Kidney glomerular epithelial cell (primary cell): Measurements from ENCODE around the gene NISCH.

ENCODE experiments used
- DNase-seq: peaks from one replicate; lab custom pipeline; 2025; lab: John Stamatoyannopoulos, UW

Gene NISCH

DNA sequence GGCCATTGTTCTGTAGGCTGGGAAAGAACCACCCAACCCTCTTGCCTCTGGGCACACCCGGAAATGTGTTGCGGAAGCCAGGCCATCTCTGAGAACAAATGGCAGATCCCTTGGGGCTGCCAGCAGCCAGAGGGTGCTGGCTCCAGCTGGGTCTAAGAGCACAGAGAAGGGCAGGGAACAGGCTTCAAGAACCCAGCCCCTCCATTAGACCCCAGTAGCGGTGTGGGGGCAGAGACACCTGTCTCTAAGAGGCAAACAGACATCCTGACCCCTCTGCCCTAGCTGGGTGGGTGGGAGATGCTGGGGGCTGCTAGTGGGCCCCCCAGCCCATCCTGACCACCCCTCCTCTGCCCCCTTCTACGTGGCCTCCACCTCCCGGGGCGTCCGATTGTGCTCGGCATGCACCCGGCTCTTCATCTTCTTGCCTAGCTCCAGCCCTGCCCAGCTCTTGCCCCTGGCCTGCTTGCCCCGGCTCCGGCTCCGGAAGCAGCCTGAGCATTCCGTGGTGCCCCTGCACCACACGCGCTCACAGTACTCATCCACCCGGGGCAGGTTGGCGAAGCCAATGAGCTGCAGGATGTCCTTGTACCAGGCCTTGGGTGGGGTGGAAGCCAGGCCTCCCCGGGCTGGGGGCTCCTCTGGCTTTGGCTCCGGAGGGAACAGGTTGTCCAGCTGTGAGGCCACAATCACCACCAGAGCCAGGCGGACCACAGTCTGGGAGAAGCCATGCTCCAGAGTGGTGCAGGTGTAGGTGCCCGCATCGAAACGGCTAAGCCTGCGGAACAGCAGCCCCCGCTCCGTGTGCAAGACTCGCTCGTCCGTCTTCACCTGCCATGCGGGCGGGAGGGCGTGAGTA lies 19.9 kb upstream of the NISCH start:
- no peak for DNase-seq

DNA sequence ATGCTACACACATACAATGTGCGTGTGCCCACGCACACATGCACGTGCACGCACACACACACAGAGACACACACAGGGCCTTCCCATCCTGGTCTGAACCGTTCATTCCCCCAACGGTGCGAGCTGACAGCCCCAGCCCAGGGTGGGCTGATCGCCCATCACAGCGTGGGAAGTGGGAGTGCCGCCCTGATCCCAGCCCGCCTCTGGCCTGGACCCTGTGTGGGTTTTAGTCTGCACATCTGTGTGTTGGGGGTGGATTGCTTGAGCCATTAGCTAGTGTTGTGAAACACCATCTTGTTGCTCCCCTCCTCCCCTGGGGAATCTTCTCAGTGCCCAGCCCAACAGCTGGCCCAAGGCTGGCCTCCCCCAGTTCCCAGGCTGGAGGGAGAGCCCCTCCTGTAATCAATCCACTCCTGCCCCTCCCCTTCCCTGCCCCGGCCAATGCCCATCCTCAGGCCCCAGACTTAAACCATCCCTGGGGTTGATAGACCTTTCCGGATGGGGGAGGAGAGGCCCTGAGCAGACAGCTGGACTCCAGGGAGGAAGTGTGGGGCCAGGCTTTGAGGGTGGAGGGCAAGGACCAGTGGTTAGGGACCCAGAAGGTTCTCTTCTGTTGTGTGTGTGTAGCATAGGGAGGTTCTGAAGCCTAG lies 18.8 kb upstream of the NISCH start:
- DNase-seq, result no peak

DNA sequence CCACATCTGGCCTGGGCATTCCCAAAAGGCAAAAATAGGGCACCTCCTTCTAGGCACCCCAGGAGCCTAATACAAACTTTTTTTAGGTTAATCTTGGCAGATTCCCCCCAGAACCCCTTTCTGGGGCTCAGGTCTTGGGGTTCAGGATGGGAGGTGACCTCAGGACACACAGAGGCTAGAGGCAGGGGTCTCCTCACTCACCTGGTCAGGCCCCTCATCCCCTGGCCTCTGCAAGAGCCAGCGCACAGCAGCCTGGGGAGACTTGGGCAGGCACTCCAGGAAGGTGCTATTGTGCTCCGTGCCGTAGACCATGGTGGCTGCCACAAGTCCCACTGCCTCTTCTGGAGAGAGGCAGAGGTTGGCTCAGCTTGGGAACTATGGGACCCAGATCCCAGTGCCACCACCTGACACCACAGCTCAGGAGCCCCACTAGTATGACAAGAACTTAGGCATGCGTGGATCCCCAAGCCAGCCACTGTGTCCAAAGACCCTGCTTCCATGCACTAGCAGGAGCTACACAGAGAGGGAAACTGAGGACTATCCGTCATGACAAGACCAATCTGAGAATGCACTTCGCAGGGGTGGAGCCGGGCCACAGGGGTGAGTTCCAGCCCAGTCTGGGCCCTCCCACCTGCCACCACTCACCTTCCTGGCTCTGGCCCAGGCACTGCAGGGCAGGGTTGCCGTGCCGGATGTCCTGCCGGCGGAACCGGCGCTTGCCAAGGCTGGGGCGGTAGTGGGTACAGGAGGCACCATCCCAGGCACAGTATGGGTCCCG lies 17.9 kb upstream of the NISCH start:
- no peak for DNase-seq

GRCh38 chr3:52438104-52438376 lies 17.4 kb upstream of the NISCH start:
- no peak for DNase-seq

DNA sequence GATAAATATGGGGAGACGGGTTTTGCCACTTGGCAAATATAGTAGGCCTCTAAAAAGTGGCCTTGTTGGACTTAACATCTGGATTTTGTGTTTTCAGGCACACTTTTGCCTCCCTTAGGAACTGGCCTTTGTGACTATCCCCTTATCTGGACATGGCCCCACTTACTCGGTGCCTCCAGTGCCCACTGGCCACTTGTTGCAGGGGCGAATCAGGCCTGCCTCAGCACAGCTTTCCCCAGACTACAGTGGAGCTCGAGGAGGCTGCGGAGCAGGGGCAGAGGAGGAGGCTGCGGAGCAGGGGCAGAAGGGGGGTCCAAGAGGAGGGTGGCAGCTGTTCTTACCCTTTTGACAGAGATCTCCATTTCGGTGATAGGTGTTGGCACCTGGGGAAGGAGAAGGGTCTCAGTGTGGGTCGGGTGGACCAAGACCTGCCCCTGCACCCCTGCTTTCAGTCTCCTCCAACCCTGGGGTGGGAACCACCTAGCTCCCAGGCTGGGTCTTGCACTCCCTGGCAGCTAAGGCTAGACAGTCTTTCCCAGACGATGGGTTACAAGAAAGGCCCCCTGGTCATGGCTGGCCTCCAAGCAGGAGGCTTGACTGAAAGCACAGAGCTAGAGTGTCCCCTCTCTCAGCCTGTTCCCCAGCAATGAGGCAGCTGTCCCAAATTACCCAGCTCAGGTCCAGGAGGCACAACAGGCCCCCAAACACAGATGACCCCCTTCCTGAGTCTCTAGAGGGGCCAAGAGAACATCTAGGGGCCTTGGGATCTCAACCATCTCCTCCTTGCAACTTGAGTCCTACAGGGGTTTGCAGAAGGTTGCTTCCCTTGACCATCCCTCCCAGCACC lies 16.6 kb upstream of the NISCH start:
- DNase-seq, result no peak

DNA sequence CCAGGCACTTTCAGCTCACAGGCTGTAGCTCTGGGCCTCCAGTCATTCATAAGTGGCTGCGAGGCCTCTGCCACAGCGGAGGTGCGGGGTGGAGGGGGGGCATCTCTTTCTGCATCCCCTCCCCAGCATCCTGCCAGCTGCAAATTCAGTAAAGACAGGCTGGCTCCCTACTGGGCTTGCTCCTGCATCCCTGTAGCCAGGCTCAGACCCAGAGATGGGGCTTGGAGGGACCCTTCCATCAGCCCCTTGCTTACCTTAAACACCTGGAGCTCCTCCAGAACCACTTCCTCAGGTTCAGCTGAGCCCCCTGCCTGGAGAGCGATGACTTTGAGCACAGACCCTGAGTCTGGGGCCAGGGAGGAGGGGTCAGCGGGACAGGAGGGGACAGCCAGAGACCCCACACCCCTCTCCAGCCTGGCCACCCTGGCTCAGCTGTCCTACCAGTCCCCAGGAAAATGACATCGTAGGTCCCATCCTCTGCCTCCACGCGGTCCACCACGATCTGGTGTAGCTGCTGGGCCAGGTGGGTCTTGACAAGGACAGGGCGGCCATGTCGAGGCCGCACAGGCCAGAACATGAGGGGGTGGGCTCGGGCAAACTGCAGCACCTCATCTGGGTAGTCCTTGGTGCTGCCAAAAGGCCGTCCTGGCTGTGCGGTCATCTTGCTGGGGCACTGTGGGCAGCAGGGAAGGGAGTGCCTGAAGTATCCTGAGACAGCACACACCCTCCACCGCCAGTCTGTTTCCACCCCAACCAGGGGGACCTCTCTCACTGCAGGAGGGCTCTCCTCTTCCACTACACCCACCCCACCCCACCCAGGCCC lies 15.8 kb upstream of the NISCH start:
- DNase-seq, result no peak

- DNase-seq, result no peak
These were observed 15.2 kb upstream of the NISCH start for GRCh38 chr3:52440249-52440551.

- no peak for DNase-seq
These were observed 14.7 kb upstream of the NISCH start for GRCh38 chr3:52440671-52441070.

GRCh38 chr3:52441091-52441771 lies 14.2 kb upstream of the NISCH start:
- no peak for DNase-seq

- DNase-seq, result no peak
These were observed 13.6 kb upstream of the NISCH start for GRCh38 chr3:52441772-52442332.

DNA sequence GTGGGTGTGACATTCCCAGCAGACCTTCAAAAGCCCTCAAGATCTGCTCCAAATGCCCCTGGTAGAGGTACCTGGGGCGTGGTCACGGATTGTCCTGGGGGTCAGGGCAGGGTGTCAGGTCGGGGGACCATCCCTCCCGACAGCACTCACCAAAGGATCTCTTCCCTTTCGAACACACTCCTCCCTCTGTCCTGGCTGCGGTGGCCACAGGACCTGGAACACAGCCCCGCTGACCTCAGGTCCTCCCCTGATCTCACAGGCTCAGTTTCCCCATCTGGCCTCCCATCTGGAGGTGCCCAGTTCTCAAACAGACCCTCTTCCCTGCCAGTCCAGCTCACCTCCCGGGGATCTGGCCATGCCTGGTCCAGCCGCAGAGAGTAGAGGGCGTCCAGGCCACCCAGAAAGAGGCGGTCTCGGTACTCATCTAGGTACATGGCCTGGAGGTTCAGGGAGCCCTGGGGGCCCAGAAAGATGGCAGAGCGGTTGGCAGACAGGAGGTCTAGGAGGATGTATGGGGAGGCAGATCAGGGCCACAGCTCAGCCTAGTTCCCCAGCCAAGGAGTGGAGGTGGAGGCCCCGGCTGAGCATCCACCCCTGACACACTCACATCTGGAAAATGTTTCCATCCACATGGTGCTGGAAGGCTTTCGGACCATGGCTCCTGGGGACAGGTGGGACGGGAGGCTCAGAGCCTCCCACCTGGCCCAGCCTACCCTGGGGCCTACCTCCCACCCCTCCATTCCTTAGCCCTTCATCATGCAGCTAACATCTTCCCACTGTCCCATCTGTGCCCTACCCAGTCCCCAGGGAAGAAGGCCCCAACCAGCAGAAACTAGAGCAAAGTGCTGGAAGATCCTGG lies 12.8 kb upstream of the NISCH start:
- DNase-seq, result no peak

DNA sequence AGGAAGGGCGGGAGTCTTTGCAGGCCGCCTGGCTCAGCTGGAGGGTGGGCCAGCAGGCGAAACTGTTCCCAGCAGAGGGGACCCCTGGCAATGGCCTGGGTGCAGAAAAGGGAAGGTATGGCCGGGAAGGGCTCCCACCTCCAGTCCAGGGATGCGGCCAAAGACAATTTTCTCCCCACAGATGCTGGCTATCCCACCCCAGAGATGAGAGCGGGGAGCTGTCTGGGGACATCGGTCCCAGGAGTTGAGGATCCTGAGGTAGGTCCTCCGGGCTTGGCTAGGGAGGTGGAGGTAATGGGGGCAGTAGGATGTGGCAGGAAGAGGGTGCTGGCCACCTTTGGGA lies 12.2 kb upstream of the NISCH start:
- DNase-seq, result no peak

DNA sequence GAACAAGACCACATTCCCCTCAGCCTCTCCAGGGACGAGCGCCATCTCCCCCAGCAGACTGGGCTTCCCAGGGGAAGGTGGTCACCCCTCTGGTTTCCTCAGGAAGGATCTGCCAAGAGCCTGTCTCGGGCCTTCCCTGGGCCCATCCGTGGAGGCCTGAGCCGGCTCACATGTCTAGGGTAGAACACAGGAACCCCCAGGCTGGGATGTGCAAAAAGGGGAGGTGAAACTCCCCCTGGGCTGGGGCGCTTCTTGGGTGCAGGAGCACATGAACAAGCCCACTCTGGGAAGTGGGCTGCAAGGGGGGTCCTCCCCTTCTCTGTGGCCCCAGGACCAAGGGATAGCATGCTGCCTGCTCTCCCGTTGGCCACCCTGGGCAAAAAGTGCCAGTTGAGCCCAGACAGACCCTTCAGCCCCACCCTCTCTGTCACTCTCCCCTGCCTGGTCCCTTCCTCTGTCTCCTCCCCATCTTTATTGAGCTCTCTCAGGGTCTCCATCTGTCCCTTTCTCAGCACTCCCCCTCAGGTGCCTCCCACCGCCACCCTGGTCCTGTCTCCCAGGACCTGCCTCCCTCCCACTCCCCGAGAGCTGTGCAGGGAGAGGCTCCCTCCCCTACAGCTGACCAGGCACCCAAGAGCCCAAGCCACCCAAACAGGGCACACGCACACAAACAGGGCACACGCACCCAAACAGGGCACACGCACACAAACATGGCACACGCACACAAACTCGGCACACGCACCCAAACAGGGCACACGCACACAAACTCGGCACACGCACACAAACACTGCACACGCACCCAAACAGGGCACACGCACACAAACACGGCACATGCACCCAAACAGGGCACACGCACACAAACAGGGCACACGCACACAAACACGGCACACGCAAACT lies 11.4 kb upstream of the NISCH start:
- DNase-seq, result no peak

DNA sequence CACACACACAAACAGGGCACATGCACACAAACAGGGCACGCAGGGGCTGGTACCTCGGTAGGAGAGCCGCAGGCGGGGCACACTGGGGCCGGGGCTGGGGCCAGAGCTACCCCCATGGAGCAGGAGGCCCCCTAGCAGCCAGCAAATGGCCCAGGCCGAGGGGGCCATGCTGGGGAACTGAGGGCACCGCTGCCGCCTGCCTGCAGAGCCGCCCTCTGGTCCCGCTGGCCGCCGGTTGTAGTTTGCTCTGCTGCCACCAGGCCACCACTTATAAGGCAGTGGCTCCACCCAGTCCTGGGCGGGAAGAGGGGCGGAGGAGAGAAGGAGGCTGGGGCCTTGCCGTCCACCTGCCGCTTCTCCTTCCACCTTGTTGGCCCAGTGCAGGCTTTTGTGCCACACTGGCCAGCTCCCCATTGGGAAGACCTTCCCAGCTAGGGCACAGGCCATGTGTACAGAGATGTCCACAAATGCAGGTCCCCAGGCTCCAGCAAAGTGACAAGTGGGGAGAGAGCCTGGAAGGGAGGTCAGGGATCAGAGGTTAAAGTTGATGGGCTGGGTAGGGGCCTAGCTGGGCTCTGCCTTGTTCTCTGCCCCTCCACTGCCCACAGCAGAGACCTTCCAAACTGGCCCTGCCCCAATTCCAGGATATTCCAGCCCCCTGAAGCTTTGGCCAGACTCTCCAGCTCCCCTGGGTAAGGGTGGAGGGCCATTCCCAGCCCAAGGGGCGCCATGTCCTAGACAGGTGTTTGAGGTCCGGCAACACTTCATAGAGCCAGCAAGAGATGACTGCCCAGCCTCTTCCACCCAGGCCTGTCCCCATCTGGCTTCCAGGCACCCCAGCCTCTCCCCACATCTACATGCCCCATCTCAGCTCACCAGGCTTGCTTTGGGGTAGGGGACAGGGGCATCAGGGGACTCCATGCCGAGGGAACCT lies 10.3 kb upstream of the NISCH start, which contains the start of gene SEMA3G:
TSS of gene SEMA3G (minus strand) at position 244 of the 934 bp plus-strand sequence. CDS start at position 168, 76 bp downstream.
- DNase-seq, result peak; percentile 5

DNA sequence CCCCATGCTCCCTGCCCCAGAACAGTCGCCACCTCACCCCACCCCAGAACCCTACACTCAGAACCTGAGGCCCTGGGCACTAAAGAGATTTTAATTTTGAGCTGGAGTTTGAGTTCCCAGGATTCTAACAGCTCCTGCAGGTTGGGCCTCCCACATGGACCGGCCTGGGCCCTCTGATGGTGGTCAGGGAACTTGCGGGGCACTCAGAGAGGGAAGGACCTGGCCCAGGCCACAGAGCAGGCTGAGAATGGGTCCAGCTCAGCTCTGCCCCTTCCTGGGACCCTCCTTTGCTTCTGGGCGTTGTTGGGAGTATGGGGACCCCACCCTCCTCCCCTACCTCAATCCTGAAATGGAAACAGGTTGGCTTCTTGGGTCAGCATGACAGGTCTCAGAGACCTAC lies 9.4 kb upstream of the NISCH start:
- DNase-seq, result no peak

- DNase-seq, result peak; percentile 50
These were observed 8.5 kb upstream of the NISCH start for GRCh38 chr3:52446631-52447511.
